IPS-20b (cell line): ENCODE results near the gene KIF26B.

ENCODE experiments used
- H3K27ac ChIP-seq: one replicate; pipeline ENCODE4 v1.5.1; 2013; ENCODE audit warnings: low read length
- H3K27me3 ChIP-seq: 2 replicates; pipeline ENCODE4 v1.6.1; 2013; ENCODE audit warnings: mild to moderate bottlenecking, low read length, inconsistent platforms; ENCODE audit not compliant: insufficient read depth
- H3K36me3 ChIP-seq: 2 replicates; pipeline ENCODE4 v1.6.1; 2013; ENCODE audit warnings: low read depth, mild to moderate bottlenecking, inconsistent platforms, low read length, moderate library complexity; ENCODE audit not compliant: insufficient read depth
- H3K4me1 ChIP-seq: 2 replicates; pipeline ENCODE4 v1.6.1; 2013; ENCODE audit warnings: mild to moderate bottlenecking, control low read depth, inconsistent platforms, low read length, moderate library complexity; ENCODE audit not compliant: insufficient read depth
- H3K4me3 ChIP-seq: 2 replicates; pipeline ENCODE4 v1.5.1; 2013; ENCODE audit warnings: mild to moderate bottlenecking, low read length, inconsistent platforms
- H3K9ac ChIP-seq: 2 replicates; pipeline ENCODE4 v1.6.1; 2013; ENCODE audit warnings: low read depth, mild to moderate bottlenecking, inconsistent platforms, low read length, moderate library complexity
- H3K9me3 ChIP-seq: 2 replicates; pipeline ENCODE4 v1.6.1; 2013; ENCODE audit warnings: mild to moderate bottlenecking, low read depth, low read length, inconsistent platforms; ENCODE audit not compliant: insufficient read depth

KIF26B gene

GRCh38 chr1:245270972-245271371 is 116.2 kb downstream of the KIF26B start:
- peaks cover 7% of the 10 kb centered on the region for H3K9me3 ChIP-seq
- no peak overlapping the region for H3K9ac ChIP-seq
- H3K4me1 ChIP-seq = peaks cover 3% of the 10 kb centered on the region; the same call in 1 of the 2 replicates
- H3K27me3 ChIP-seq = no peaks in the 10 kb centered on the region
- H3K27ac ChIP-seq = no peak overlapping the region
- no peaks in the 10 kb centered on the region for H3K36me3 ChIP-seq
- no peak overlapping the region for H3K4me3 ChIP-seq

- Histone ChIP-seq H3K27ac (no peak overlapping the region), H3K36me3 (no peaks in the 10 kb centered on the region)
Measured at GRCh38 chr1:245272676-245273075, 117.9 kb downstream of the KIF26B start.

GRCh38 chr1:245276445-245276844 is 121.7 kb downstream of the KIF26B start:
- Histone ChIP-seq H3K9ac (no peak overlapping the region), H3K36me3 (no peaks in the 10 kb centered on the region), H3K27ac (no peak overlapping the region), H3K4me3 (no peak overlapping the region), H3K9me3 (no peaks in the 10 kb centered on the region), H3K4me1 (0 out of 2 replicates have a peak, but pooled peaks cover 3% of the 10 kb centered on the region), H3K27me3 (no peaks in the 10 kb centered on the region)

More at GRCh38 chr1:245272676-245273075, 117.9 kb downstream of the KIF26B start:
- 0 out of 2 replicates have a peak, but pooled peaks cover 3% of the 10 kb centered on the region for H3K4me1 ChIP-seq
- H3K9me3 ChIP-seq = peaks cover 7% of the 10 kb centered on the region
- H3K27me3 ChIP-seq = no peaks in the 10 kb centered on the region
- no peak overlapping the region for H3K9ac ChIP-seq
- no peak overlapping the region for H3K4me3 ChIP-seq

GRCh38 chr1:245277276-245277675 is 122.5 kb downstream of the KIF26B start:
- Histone ChIP-seq H3K36me3 (no peaks in the 10 kb centered on the region), H3K9ac (no peak overlapping the region), H3K27ac (no peak overlapping the region), H3K27me3 (no peaks in the 10 kb centered on the region), H3K4me3 (no peak overlapping the region), H3K9me3 (no peaks in the 10 kb centered on the region), H3K4me1 (0 out of 2 replicates have a peak, but pooled peaks cover 3% of the 10 kb centered on the region)

GRCh38 chr1:245278846-245279245 is 124.1 kb downstream of the KIF26B start:
- H3K27me3 ChIP-seq = no peaks in the 10 kb centered on the region
- no peaks in the 10 kb centered on the region for H3K9me3 ChIP-seq
- H3K36me3 ChIP-seq = no peaks in the 10 kb centered on the region
- no peak overlapping the region for H3K4me3 ChIP-seq
- H3K9ac ChIP-seq = no peak overlapping the region
- no peak overlapping the region for H3K27ac ChIP-seq
- 0 out of 2 replicates have a peak, but pooled peaks cover 3% of the 10 kb centered on the region for H3K4me1 ChIP-seq

- Histone ChIP-seq H3K9me3 (no peaks in the 10 kb centered on the region), H3K27ac (no peak overlapping the region), H3K4me3 (no peak overlapping the region), H3K9ac (no peak overlapping the region), H3K36me3 (no peaks in the 10 kb centered on the region), H3K4me1 (0 out of 2 replicates have a peak, but pooled peaks cover 3% of the 10 kb centered on the region), H3K27me3 (no peaks in the 10 kb centered on the region)
Measured at GRCh38 chr1:245279346-245279745, 124.6 kb downstream of the KIF26B start.

- Histone ChIP-seq H3K9me3 (no peaks in the 10 kb centered on the region), H3K27ac (no peak overlapping the region), H3K36me3 (no peaks in the 10 kb centered on the region), H3K4me1 (no peaks in the 10 kb centered on the region), H3K9ac (no peak overlapping the region), H3K4me3 (no peak overlapping the region), H3K27me3 (no peaks in the 10 kb centered on the region)
Measured at GRCh38 chr1:245283001-245283400, 128.2 kb downstream of the KIF26B start.

- Histone ChIP-seq H3K4me1 (no peaks in the 10 kb centered on the region), H3K9ac (no peak overlapping the region), H3K27me3 (no peaks in the 10 kb centered on the region), H3K27ac (no peak overlapping the region), H3K9me3 (no peaks in the 10 kb centered on the region), H3K4me3 (no peak overlapping the region), H3K36me3 (no peaks in the 10 kb centered on the region)
Measured at GRCh38 chr1:245285168-245285567, 130.4 kb downstream of the KIF26B start.

- Histone ChIP-seq H3K27ac (no peak overlapping the region), H3K4me3 (no peak overlapping the region), H3K9ac (no peak overlapping the region), H3K36me3 (no peaks in the 10 kb centered on the region), H3K27me3 (no peaks in the 10 kb centered on the region), H3K4me1 (no peaks in the 10 kb centered on the region), H3K9me3 (no peaks in the 10 kb centered on the region)
Measured at GRCh38 chr1:245288796-245289195, 134.0 kb downstream of the KIF26B start.

GRCh38 chr1:245290836-245291235 is 136.1 kb downstream of the KIF26B start:
- no peaks in the 10 kb centered on the region for H3K36me3 ChIP-seq
- H3K27me3 ChIP-seq = no peaks in the 10 kb centered on the region
- no peaks in the 10 kb centered on the region for H3K9me3 ChIP-seq
- H3K4me3 ChIP-seq = no peak overlapping the region
- no peaks in the 10 kb centered on the region for H3K4me1 ChIP-seq
- no peak overlapping the region for H3K27ac ChIP-seq
- no peak overlapping the region for H3K9ac ChIP-seq

GRCh38 chr1:245291351-245291750 is 136.6 kb downstream of the KIF26B start:
- Histone ChIP-seq H3K27me3 (no peaks in the 10 kb centered on the region), H3K36me3 (no peaks in the 10 kb centered on the region), H3K9me3 (no peaks in the 10 kb centered on the region), H3K4me3 (no peak overlapping the region), H3K9ac (no peak overlapping the region), H3K4me1 (no peaks in the 10 kb centered on the region), H3K27ac (no peak overlapping the region)

GRCh38 chr1:245292141-245292540 is 137.4 kb downstream of the KIF26B start:
- Histone ChIP-seq H3K4me3 (no peak overlapping the region), H3K27me3 (no peaks in the 10 kb centered on the region), H3K36me3 (no peaks in the 10 kb centered on the region), H3K4me1 (no peaks in the 10 kb centered on the region), H3K9me3 (no peaks in the 10 kb centered on the region), H3K27ac (no peak overlapping the region), H3K9ac (no peak overlapping the region)
